CD14-positive monocyte (primary cell): ENCODE data around the gene SLC22A14. TPM values are rescaled to one million over a fixed set of nuclear protein-coding genes. Genes with fewer than 3 reads are reported as not detected.

Experiments
- DNase-seq, 3 donors: peaks; one replicate each; pipeline ENCODE4 v3.0.0-alpha.2; 2011 to 2022
- H2AFZ ChIP-seq: 2 replicates; pipeline ENCODE4 v1.6.0; 2012; ENCODE audit warnings: mild to moderate bottlenecking, low read depth, low read length, inconsistent platforms; ENCODE audit not compliant: insufficient read depth, poor library complexity, severe bottlenecking
- H3K27ac ChIP-seq, 2 donors: 1 replicate in 1 of 2; 2 replicates in 1 of 2; pipeline ENCODE4 v1.5.1; 2012 to 2013; ENCODE audit warnings: low read length in 2 of 2, control low read depth in 1 of 2, inconsistent platforms in 1 of 2, low read depth in 1 of 2, mild to moderate bottlenecking in 1 of 2
- H3K27me3 ChIP-seq, 2 donors: one replicate each; pipeline versions ENCODE4 v1.6.0 to v1.6.1; 2011 to 2013; ENCODE audit warnings: low read length in 2 of 2; ENCODE audit not compliant: control insufficient read depth in 2 of 2, insufficient read depth in 2 of 2
- H3K36me3 ChIP-seq, 2 donors: replicated peaks in 1 of 2; 1 replicate in 1 of 2; 2 replicates in 1 of 2; pipeline versions ENCODE4 v1.5.1 to v1.6.1; 2012 to 2013; ENCODE audit warnings: low read length in 2 of 2, control low read depth in 1 of 2, inconsistent platforms in 1 of 2, mild to moderate bottlenecking in 1 of 2; ENCODE audit not compliant: insufficient read depth in 2 of 2, control insufficient read depth in 1 of 2
- H3K4me1 ChIP-seq, 2 donors: 1 replicate in 1 of 2; 2 replicates in 1 of 2; pipeline versions ENCODE4 v1.5.1 to v1.6.1; 2012 to 2013; ENCODE audit warnings: low read length in 2 of 2, control low read depth in 1 of 2, inconsistent platforms in 1 of 2, mild to moderate bottlenecking in 1 of 2, moderate library complexity in 1 of 2; ENCODE audit not compliant: insufficient read depth in 2 of 2, control insufficient read depth in 1 of 2
- H3K4me2 ChIP-seq: replicated peaks from 2 replicates; pipeline ENCODE3; 2012; ENCODE audit warnings: low read length, moderate library complexity, mild to moderate bottlenecking; ENCODE audit not compliant: poor library complexity, severe bottlenecking; ENCODE audit errors: extremely low read depth
- H3K4me3 ChIP-seq, 3 experiments: fragments of 200-600 bp in 1 of 3; sonication (generic) in 1 of 3; replicated peaks in 1 of 3; 1 replicate in 2 of 3; 2 replicates in 1 of 3; pipeline ENCODE4 v1.5.1; 2011 to 2013; ENCODE audit warnings: low read length in 3 of 3, mild to moderate bottlenecking in 3 of 3, control low read depth in 2 of 3, low read depth in 2 of 3, inconsistent platforms in 1 of 3, moderate library complexity in 1 of 3
- H3K79me2 ChIP-seq: 2 replicates; pipeline ENCODE4 v1.6.0; 2012; ENCODE audit warnings: mild to moderate bottlenecking, control low read depth, inconsistent platforms, low read length, moderate library complexity; ENCODE audit not compliant: insufficient read depth
- H3K9ac ChIP-seq: 2 replicates; pipeline ENCODE4 v1.6.0; 2017; ENCODE audit warnings: low read length, mild to moderate bottlenecking; ENCODE audit not compliant: insufficient read depth, poor library complexity, severe bottlenecking
- H3K9me3 ChIP-seq, 2 donors: replicated peaks in 1 of 2; 1 replicate in 1 of 2; 2 replicates in 1 of 2; pipeline versions ENCODE4 v1.5.1 to v1.6.1; 2012 to 2013; ENCODE audit warnings: low read length in 2 of 2, control low read depth in 1 of 2; ENCODE audit not compliant: control insufficient read depth in 1 of 2, insufficient read depth in 1 of 2
- H4K20me1 ChIP-seq: 2 replicates; pipeline ENCODE4 v1.6.0; 2012; ENCODE audit warnings: mild to moderate bottlenecking, low read length, control low read depth, moderate library complexity; ENCODE audit not compliant: insufficient read depth
- H3K27ac Mint-ChIP-seq, 7 donors: one replicate each; pipeline ENCODE4 v1.8.0; 2020; ENCODE audit warnings: mild to moderate bottlenecking in 7 of 7, mixed read lengths in 7 of 7, moderate library complexity in 6 of 7, inconsistent platforms in 2 of 7
- H3K27me3 Mint-ChIP-seq, 3 donors: one replicate each; pipeline ENCODE4 v1.8.0; 2021 to 2022; ENCODE audit warnings: low read depth in 3 of 3, mild to moderate bottlenecking in 3 of 3, mixed read lengths in 3 of 3, moderate library complexity in 3 of 3, inconsistent platforms in 1 of 3
- H3K36me3 Mint-ChIP-seq, 2 donors: one replicate each; pipeline ENCODE4 v1.8.0; 2020; ENCODE audit warnings: mixed read lengths in 2 of 2, inconsistent platforms in 1 of 2, mild to moderate bottlenecking in 1 of 2
- H3K4me1 Mint-ChIP-seq: one replicate; pipeline ENCODE4 v1.8.0; 2020; ENCODE audit warnings: mild to moderate bottlenecking, mixed read lengths
- H3K4me3 Mint-ChIP-seq, 2 donors: one replicate each; pipeline ENCODE4 v1.8.0; 2020; ENCODE audit warnings: mild to moderate bottlenecking in 2 of 2, mixed read lengths in 2 of 2, moderate library complexity in 1 of 2
- H3K9me3 Mint-ChIP-seq, 7 donors: one replicate each; pipeline ENCODE4 v1.8.0; 2020 to 2022; ENCODE audit warnings: mixed read lengths in 7 of 7, mild to moderate bottlenecking in 6 of 7, moderate library complexity in 6 of 7, inconsistent platforms in 2 of 7
- CTCF ChIP-seq: fragments of 200-600 bp; IDR thresholded peaks from one replicate; pipeline ENCODE4 v1.8.0; 2022; ENCODE audit warnings: antibody characterized with exemption, mild to moderate bottlenecking
- WGBS: methylation state at CpG from one replicate; pipeline ENCODE4 v1.1.5; 2013; ENCODE audit warnings: missing lambda C conversion rate; ENCODE audit not compliant: insufficient coverage; 5-methylcytosine and 5-hydroxymethylcytosine counted together
- intact Hi-C, 2 donors: fragments of 100-400 bp; cut with micrococcal nuclease; formaldehyde crosslinking; loops; one replicate each; pipeline versions ENCODE4 v1.15.0 to v1.15.1; 2023
- polyA minus RNA-seq: library from RNA; depleted of rRNA, polyadenylated mRNA; stranded (reverse); fragments of >200 nt; gene quantifications from 2 replicates; pipeline ENCODE4 v1.2.3, GENCODE V29; 2012
- polyA plus RNA-seq, 3 donors: library from polyadenylated mRNA; depleted of rRNA in 1 of 3; unstranded in 2 of 3; stranded (reverse) in 1 of 3; fragments of 300-500 nt in 2 of 3; fragments of >200 nt in 1 of 3; fragmentation: Illumina TruSeq in 2 of 3; gene quantifications; 1 replicate in 2 of 3; 2 replicates in 1 of 3; pipeline ENCODE4 v1.2.3, GENCODE V29; 2012 to 2021
- total RNA-seq, 12 experiments: library from RNA in 1 of 12; stranded (reverse) in 1 of 12; fragments of 120-200 nt in 1 of 12; gene quantifications; one replicate each; pipeline ENCODE4 v1.2.4 and lab custom pipeline; 2013 to 2026; ENCODE audit warnings: mixed read lengths in 6 of 12, inconsistent platforms in 1 of 12

Gene SLC22A14
- total RNA-seq (2013): 0.08 TPM
- under 1 TPM in 1 of 3 donors, not detected in 2; 0.45 TPM for polyA plus RNA-seq
- polyA minus RNA-seq: 0.08 TPM in 1 of 2 replicates, not detected in the other
- total RNA-seq (lab: John Stamatoyannopoulos, UW): 0.16 to 6.8 (median 0.67) reads per million in 11 experiments

GRCh38 chr3:38281895-38282686, at the start of gene SLC22A14:
SLC22A14 (plus strand) TSS chr3:38282294; CDS start chr3:38306027, 23,733 bp downstream.
- peaks cover 0 to 5% (median 4%) of the 10 kb centered on the region in 3 donors for H3K27me3 Mint-ChIP-seq
- 94% methylated on average over 14 of the region's 14 CpGs for WGBS
- Histone ChIP-seq H3K27me3 (no peaks in the 10 kb centered on the region), H2AFZ (no peak within 1 kb of the TSS), H3K9me3 (no peaks in the 10 kb centered on the region), H3K4me2 (no peak within 1 kb of the TSS), H3K36me3 (no peaks in the 10 kb centered on the region), H3K4me3 (no peak within 1 kb of the TSS), H3K4me1 (no peaks in the 10 kb centered on the region), H4K20me1 (no peaks in the 10 kb centered on the region), H3K27ac (no peak within 1 kb of the TSS), H3K79me2 (no peaks in the 10 kb centered on the region), H3K9ac (no peak within 1 kb of the TSS)
- peaks cover 0 to 2% (median 0%) of the 10 kb centered on the region in 7 donors for H3K9me3 Mint-ChIP-seq
- intact Hi-C loops: no loop called here
- peaks cover 2% of the 10 kb centered on the region for H3K4me1 Mint-ChIP-seq
- no peaks in the 10 kb centered on the region for H3K36me3 Mint-ChIP-seq
- peak within 1 kb of the TSS in 1 of 7 donors; percentile 50 for H3K27ac Mint-ChIP-seq
- H3K4me3 Mint-ChIP-seq: no peak within 1 kb of the TSS
- TF ChIP-seq CTCF: no peak
- no peak for DNase-seq

- Histone ChIP-seq H4K20me1 (no peaks in the 10 kb centered on the region), H3K9ac (no peak overlapping the region), H3K36me3 (peaks cover 29 to 61% of the 10 kb centered on the region in 2 donors), H3K27me3 (no peaks in the 10 kb centered on the region), H3K4me2 (no peak overlapping the region), H3K9me3 (peaks cover 0 to 4% of the 10 kb centered on the region in 2 donors), H2AFZ (no peak overlapping the region), H3K79me2 (peaks cover 5% of the 10 kb centered on the region), H3K4me1 (peaks cover 15% of the 10 kb centered on the region in 2 donors), H3K4me3 (no peak overlapping the region), H3K27ac (peak overlapping the region in 1 of 2 donors; percentile 6)
- DNase-seq: no peak
- WGBS: no CpG with 5 or more reads among the region's 2 CpGs
- H3K27me3 Mint-ChIP-seq: no peaks in the 10 kb centered on the region
- intact Hi-C loops: no loop called here
- H3K4me3 Mint-ChIP-seq: no peak overlapping the region
- H3K27ac Mint-ChIP-seq: peak overlapping the region in 2 of 7 donors; percentile 48 to 73
- peaks cover 71 to 74% of the 10 kb centered on the region in 2 donors for H3K36me3 Mint-ChIP-seq
- peaks cover 24% of the 10 kb centered on the region for H3K4me1 Mint-ChIP-seq
- TF ChIP-seq CTCF: no peak
- H3K9me3 Mint-ChIP-seq: peaks cover 0 to 3% (median 2%) of the 10 kb centered on the region in 7 donors
Measured at GRCh38 chr3:38232701-38233100, 49.4 kb upstream of the SLC22A14 start.
